ENCODE results near the gene TUNAR.
"Not testable (repeated sequence)": the region's sequence is repeated elsewhere in the genome, so short reads cannot be mapped to it uniquely, and the experiment has no call there.

TUNAR gene

DNA sequence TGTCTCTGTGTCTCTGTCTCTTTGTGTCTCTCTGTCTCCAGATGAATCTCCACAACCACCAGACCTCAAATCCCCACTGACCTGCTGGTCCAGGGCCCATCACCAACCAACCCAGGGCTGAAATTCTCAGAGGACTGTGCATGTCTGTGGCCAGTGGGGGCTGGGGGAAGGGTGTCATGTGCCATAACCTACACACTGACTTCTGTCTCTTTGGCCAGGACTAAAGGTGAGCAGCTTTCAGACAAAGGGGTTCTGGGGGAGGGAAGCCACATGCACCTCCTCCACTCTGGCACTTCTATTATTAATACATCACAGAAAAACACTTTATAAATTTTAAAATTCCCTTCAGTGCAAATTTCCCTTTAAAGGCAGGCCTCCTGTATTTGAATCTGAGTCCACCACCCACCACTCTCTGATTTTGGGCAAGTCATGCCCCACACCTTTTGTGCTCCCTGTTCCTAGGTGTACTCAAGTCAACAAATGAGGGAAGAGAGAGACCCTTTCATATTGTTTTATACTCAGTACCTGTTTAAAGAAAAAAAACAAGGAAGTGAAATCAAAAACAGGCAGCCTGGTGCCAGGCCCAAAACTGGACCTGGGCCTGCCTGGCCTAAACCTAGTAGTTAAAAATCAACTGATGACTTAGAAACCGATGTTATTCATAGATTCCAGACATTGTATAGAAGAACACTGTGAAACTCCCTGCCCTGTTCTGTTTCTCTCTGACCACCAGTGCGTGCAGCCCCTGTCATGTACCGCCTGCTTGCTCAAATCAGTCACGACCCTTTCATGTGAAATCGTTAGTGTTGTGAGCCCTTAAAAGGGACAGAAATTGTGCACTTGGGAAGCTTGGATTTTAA lies 80.2 kb downstream of the TUNAR start:
- Mint-ChIP-seq H3K27me3 (peaks cover 24% of the 10 kb centered on the region), H3K9me3 (ENCODE audit: low read depth) (no peaks in the 10 kb centered on the region)

DNA sequence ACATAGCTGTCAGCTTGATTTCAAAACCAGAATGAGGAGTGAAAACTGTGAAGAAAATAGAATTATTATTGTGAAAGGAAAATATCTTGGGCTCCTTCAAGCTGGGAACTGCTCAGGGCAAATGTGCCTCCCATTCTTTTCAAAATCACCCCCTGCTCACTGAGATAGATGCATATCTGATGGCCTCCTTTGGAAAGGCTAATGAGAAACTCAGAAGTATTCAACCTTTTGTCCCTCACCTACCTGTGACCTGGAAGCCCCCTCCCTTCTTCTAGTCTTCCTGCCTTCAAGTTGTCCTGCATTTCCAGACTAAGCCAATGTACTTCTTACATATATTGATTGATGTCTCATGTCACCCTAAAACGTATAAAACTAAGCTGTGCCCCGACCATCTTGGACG lies 81.5 kb downstream of the TUNAR start:
- Mint-ChIP-seq H3K4me1 (ENCODE audit: low read depth) (no peaks in the 10 kb centered on the region), H3K36me3 (no peaks in the 10 kb centered on the region), H3K4me3 (no peak overlapping the region), H3K27ac (no peak overlapping the region), H3K9me3 (ENCODE audit: low read depth) (no peaks in the 10 kb centered on the region), H3K27me3 (peaks cover 15% of the 10 kb centered on the region)

More for the DNA sequence above, 80.2 kb downstream of the TUNAR start:
- Mint-ChIP-seq H3K36me3 (no peaks in the 10 kb centered on the region), H3K27ac (no peak overlapping the region), H3K4me1 (ENCODE audit: low read depth) (no peaks in the 10 kb centered on the region), H3K4me3 (no peak overlapping the region)

DNA sequence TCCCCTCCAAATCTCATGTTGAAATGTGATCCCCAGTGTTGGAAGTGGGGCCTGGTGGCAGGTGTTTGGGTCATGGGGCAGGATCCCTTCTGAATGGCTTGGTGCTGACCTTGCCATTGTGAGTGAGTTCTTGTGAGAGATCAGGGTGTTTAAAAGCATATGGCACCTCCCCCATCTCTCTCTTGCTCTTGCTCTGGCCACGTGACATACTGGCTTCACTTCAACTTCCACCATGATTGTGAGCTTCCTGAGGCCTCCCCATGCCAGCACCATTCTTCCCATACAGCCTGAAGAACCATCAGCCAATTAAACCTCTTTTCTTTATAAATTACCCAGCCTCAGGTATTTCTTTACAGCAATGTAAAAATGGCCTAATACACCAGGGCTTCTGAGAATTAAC lies 82.7 kb downstream of the TUNAR start:
- Mint-ChIP-seq H3K36me3 (no peaks in the 10 kb centered on the region), H3K9me3 (ENCODE audit: low read depth) (no peaks in the 10 kb centered on the region), H3K4me3 (no peak overlapping the region), H3K27ac (no peak overlapping the region), H3K4me1 (ENCODE audit: low read depth) (no peaks in the 10 kb centered on the region), H3K27me3 (peaks cover 11% of the 10 kb centered on the region)

DNA sequence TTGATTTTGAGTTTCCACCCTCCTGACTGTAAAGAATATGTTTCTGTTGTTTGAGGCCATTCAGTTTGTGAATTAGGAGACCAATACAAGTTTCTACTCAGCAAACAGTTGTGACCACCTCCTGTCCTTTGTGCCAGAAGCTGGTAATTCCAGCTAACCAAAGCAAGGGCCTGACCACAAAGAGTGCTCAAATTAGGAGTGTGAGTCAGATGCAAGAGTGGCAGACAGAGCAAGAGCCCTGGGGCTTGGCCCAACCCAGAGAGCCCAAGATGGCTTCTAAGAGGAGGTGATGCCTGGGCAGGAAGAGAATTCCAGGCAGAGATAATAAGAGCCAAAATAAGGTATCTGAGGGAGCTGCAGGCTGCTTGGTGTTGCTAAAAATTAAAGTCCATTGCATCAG lies 84.8 kb downstream of the TUNAR start:
- Mint-ChIP-seq H3K4me1 (ENCODE audit: low read depth) (no peaks in the 10 kb centered on the region), H3K9me3 (ENCODE audit: low read depth) (no peaks in the 10 kb centered on the region), H3K27ac (no peak overlapping the region), H3K36me3 (no peaks in the 10 kb centered on the region), H3K4me3 (no peak overlapping the region), H3K27me3 (peaks cover 11% of the 10 kb centered on the region)

DNA sequence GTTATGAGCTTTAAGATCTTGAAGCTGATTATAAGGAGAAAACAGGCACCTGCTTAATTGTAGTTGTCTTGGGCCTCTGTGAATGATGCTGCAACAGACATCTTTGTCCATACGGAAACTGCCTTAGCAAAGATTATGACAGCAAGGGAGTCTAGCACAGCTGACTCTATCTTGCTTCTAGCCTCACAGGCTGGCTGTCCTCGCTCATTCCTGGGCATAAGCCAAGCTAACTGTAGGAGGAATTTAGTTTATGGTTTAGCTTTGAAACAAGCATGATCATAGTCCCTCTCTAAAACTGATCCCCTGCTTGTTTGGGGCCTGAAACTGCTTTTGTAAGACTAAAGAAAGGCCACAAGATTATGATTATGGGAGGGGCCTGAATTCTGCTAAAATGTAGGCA lies 88.3 kb downstream of the TUNAR start:
- Mint-ChIP-seq H3K4me3 (no peak overlapping the region), H3K27me3 (peaks cover 3% of the 10 kb centered on the region), H3K27ac (no peak overlapping the region), H3K36me3 (no peaks in the 10 kb centered on the region), H3K9me3 (ENCODE audit: low read depth) (no peaks in the 10 kb centered on the region), H3K4me1 (ENCODE audit: low read depth) (no peaks in the 10 kb centered on the region)

DNA sequence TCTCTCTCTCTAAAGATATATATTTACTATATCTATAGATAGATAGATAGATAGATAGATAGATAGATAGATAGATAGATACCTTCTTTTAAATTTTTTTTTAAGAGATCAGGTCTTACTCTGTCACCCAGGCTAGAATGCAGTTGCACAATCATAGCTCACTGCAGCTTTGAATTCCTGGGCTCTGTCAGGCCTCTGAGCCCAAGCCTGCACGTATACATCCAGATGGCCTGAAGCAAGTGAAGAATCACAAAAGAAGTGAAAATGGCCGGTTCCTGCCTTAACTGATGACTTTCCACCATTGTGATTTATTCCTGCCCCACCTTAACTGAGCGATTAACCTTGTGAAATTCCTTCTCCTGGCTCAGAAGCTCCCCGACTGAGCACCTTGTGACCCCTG lies 91.4 kb downstream of the TUNAR start:
- H3K36me3 Mint-ChIP-seq; H3K4me3 Mint-ChIP-seq; H3K27ac Mint-ChIP-seq; H3K27me3 Mint-ChIP-seq; H3K9me3 Mint-ChIP-seq (ENCODE audit: low read depth); H3K4me1 Mint-ChIP-seq (ENCODE audit: low read depth): not testable (repeated sequence)

All from activated naive CD8-positive, alpha-beta T cell (primary cell).